Epidermal melanocyte (primary cell): ENCODE measurements around the gene MED22.
"Not testable (repeated sequence)": the region's sequence is repeated elsewhere in the genome, so short reads cannot be mapped to it uniquely, and the experiment has no call there.

Source experiments
- DNase-seq: peaks from one replicate; pipeline ENCODE4 v3.0.0; 2011; ENCODE audit warnings: low spot score; ENCODE audit not compliant: insufficient read length

MED22 gene

GRCh38 chr9:133377280-133377679 lies 29.3 kb upstream of the MED22 start:
- not testable (repeated sequence) for DNase-seq

- DNase-seq: peak; percentile 99
Observed at GRCh38 chr9:133375724-133376654, 28.1 kb upstream of the MED22 start, which contains the start of the genes STKLD1 and SURF4. Gene STKLD1 (plus strand): TSS chr9:133376366. CDS start chr9:133376474, 108 bp downstream. Gene SURF4 (minus strand): TSS chr9:133376060. CDS start chr9:133375969, 91 bp downstream.

- DNase-seq: no peak
Observed at GRCh38 chr9:133375116-133375723, 27.3 kb upstream of the MED22 start.

- no peak for DNase-seq
Observed at GRCh38 chr9:133374612-133375115, 26.7 kb upstream of the MED22 start.

GRCh38 chr9:133372144-133372543 lies 24.2 kb upstream of the MED22 start:
- DNase-seq: no peak

GRCh38 chr9:133371261-133371711 lies 23.4 kb upstream of the MED22 start:
- no peak for DNase-seq

GRCh38 chr9:133370685-133371084 lies 22.8 kb upstream of the MED22 start:
- no peak for DNase-seq

- DNase-seq: no peak
Observed at GRCh38 chr9:133369933-133370332, 22.0 kb upstream of the MED22 start.

GRCh38 chr9:133369422-133369821 lies 21.5 kb upstream of the MED22 start:
- DNase-seq: no peak

- no peak for DNase-seq
Observed at GRCh38 chr9:133368249-133368881, 20.4 kb upstream of the MED22 start.

GRCh38 chr9:133367778-133368177 lies 19.8 kb upstream of the MED22 start:
- no peak for DNase-seq

GRCh38 chr9:133367221-133367620 lies 19.3 kb upstream of the MED22 start:
- no peak for DNase-seq

- DNase-seq: no peak
Observed at GRCh38 chr9:133366435-133366834, 18.5 kb upstream of the MED22 start.

GRCh38 chr9:133362359-133363044 lies 14.6 kb upstream of the MED22 start:
- no peak for DNase-seq

- no peak for DNase-seq
Observed at GRCh38 chr9:133361507-133362092, 13.7 kb upstream of the MED22 start.

GRCh38 chr9:133360400-133361393 lies 12.8 kb upstream of the MED22 start:
- no peak for DNase-seq

- DNase-seq: no peak
Observed at GRCh38 chr9:133359399-133360175, 11.7 kb upstream of the MED22 start.

- no peak for DNase-seq
Observed at GRCh38 chr9:133357656-133358055, 9.7 kb upstream of the MED22 start.
